ENCODE data around the gene TULP1.

The TULP1 gene

GRCh38 chr6:35512006-35512405 is 690 bp downstream of the TULP1 start:
- no peak for DNase-seq
- Histone ChIP-seq H3K4me3 (ENCODE audit: insufficient read depth in 1 of 2, low read depth in 1 of 2, low read length in 2 of 2) (no peak overlapping the region), H3K18ac (ENCODE audit: low read depth in 1 of 2, low read length in 2 of 2) (peak overlapping the region in 1 of 2 experiments; percentile 5), H2BK12ac (ENCODE audit: low read length in 2 of 2) (no peak overlapping the region), H3K4ac (ENCODE audit: low read depth in 1 of 2, low read length in 2 of 2) (no peak overlapping the region), H3K4me2 (ENCODE audit: low read length, poor library complexity, severe bottlenecking) (no peak overlapping the region), H3K4me1 (ENCODE audit: control insufficient read depth, insufficient read depth, low read depth, low read length) (peaks cover 7% of the 10 kb centered on the region), H3K23ac (ENCODE audit: low read length in 2 of 2) (no peak overlapping the region), H3K36me3 (ENCODE audit: control insufficient read depth in 1 of 2, insufficient read depth in 2 of 2, low read depth in 1 of 2, low read length in 2 of 2) (no peaks in the 10 kb centered on the region), H2BK15ac (ENCODE audit: low read depth, poor library complexity, severe bottlenecking) (no peak overlapping the region), H3K9ac (ENCODE audit: low read length) (no peak overlapping the region), H3K9me3 (ENCODE audit: control insufficient read depth, low read length) (no peaks in the 10 kb centered on the region), H3K14ac (ENCODE audit: low read length in 2 of 2) (no peak overlapping the region), H3K27me3 (ENCODE audit: control insufficient read depth in 1 of 2, insufficient read depth in 1 of 2, low read length in 2 of 2) (peaks cover 33 to 54% of the 10 kb centered on the region in 2 experiments), H2AK5ac (ENCODE audit: low read length, severe bottlenecking) (no peak overlapping the region), H3K79me1 (replicated peaks; ENCODE audit: low read length, poor library complexity, severe bottlenecking) (no peaks in the 10 kb centered on the region), H2BK5ac (ENCODE audit: low read depth, low read length, poor library complexity, severe bottlenecking) (no peak overlapping the region), H3K27ac (ENCODE audit: low read length, poor library complexity, severe bottlenecking) (no peak overlapping the region), H4K8ac (ENCODE audit: low read length) (no peak overlapping the region), H2AFZ (ENCODE audit: low read depth, low read length) (no peak overlapping the region), H2BK120ac (ENCODE audit: low read depth, low read length) (no peak overlapping the region), H4K91ac (ENCODE audit: low read length) (no peak overlapping the region)
- WGBS: 26% methylated on average over 26 of the region's 26 CpGs

GRCh38 chr6:35511562-35511941 is 1.1 kb downstream of the TULP1 start:
- no peak overlapping the region for H2BK5ac ChIP-seq (ENCODE audit: low read depth, low read length, poor library complexity, severe bottlenecking)
- no peak overlapping the region for H3K14ac ChIP-seq (ENCODE audit: low read length in 2 of 2)
- no peak overlapping the region for H3K4ac ChIP-seq (ENCODE audit: low read depth in 1 of 2, low read length in 2 of 2)
- no peaks in the 10 kb centered on the region for H3K9me3 ChIP-seq (ENCODE audit: control insufficient read depth, low read length)
- H3K27me3 ChIP-seq (ENCODE audit: control insufficient read depth in 1 of 2, insufficient read depth in 1 of 2, low read length in 2 of 2): peaks cover 33 to 58% of the 10 kb centered on the region in 2 experiments
- no peaks in the 10 kb centered on the region for H3K36me3 ChIP-seq (ENCODE audit: control insufficient read depth in 1 of 2, insufficient read depth in 2 of 2, low read depth in 1 of 2, low read length in 2 of 2)
- H3K4me3 ChIP-seq (ENCODE audit: insufficient read depth in 1 of 2, low read depth in 1 of 2, low read length in 2 of 2): no peak overlapping the region
- H3K27ac ChIP-seq (ENCODE audit: low read length, poor library complexity, severe bottlenecking): no peak overlapping the region
- H3K79me1 ChIP-seq (replicated peaks; ENCODE audit: low read length, poor library complexity, severe bottlenecking): no peaks in the 10 kb centered on the region
- H3K18ac ChIP-seq (ENCODE audit: low read depth in 1 of 2, low read length in 2 of 2): no peak overlapping the region
- no peak overlapping the region for H2AK5ac ChIP-seq (ENCODE audit: low read length, severe bottlenecking)
- peaks cover 7% of the 10 kb centered on the region for H3K4me1 ChIP-seq (ENCODE audit: control insufficient read depth, insufficient read depth, low read depth, low read length)
- H2BK15ac ChIP-seq (ENCODE audit: low read depth, poor library complexity, severe bottlenecking): no peak overlapping the region
- H2BK12ac ChIP-seq (ENCODE audit: low read length in 2 of 2): no peak overlapping the region
- H3K23ac ChIP-seq (ENCODE audit: low read length in 2 of 2): no peak overlapping the region
- H4K8ac ChIP-seq (ENCODE audit: low read length): no peak overlapping the region
- no peak overlapping the region for H3K9ac ChIP-seq (ENCODE audit: low read length)
- H3K4me2 ChIP-seq (ENCODE audit: low read length, poor library complexity, severe bottlenecking): no peak overlapping the region
- H2BK120ac ChIP-seq (ENCODE audit: low read depth, low read length): no peak overlapping the region
- no peak overlapping the region for H2AFZ ChIP-seq (ENCODE audit: low read depth, low read length)
- 43% methylated on average over 21 of the region's 32 CpGs for WGBS
- H4K91ac ChIP-seq (ENCODE audit: low read length): no peak overlapping the region
- DNase-seq: no peak

GRCh38 chr6:35510916-35511561 is 1.7 kb downstream of the TULP1 start:
- no peak overlapping the region for H2AK5ac ChIP-seq (ENCODE audit: low read length, severe bottlenecking)
- WGBS: 82% methylated on average over 6 of the region's 7 CpGs
- H2BK12ac ChIP-seq (ENCODE audit: low read length in 2 of 2): no peak overlapping the region
- no peak overlapping the region for H3K9ac ChIP-seq (ENCODE audit: low read length)
- H3K4me3 ChIP-seq (ENCODE audit: insufficient read depth in 1 of 2, low read depth in 1 of 2, low read length in 2 of 2): no peak overlapping the region
- H3K4ac ChIP-seq (ENCODE audit: low read depth in 1 of 2, low read length in 2 of 2): no peak overlapping the region
- peak overlapping the region in 1 of 2 experiments; percentile 62 for H3K14ac ChIP-seq (ENCODE audit: low read length in 2 of 2)
- no peak overlapping the region for H2BK5ac ChIP-seq (ENCODE audit: low read depth, low read length, poor library complexity, severe bottlenecking)
- no peak overlapping the region for H4K91ac ChIP-seq (ENCODE audit: low read length)
- no peak overlapping the region for H2BK120ac ChIP-seq (ENCODE audit: low read depth, low read length)
- H3K27me3 ChIP-seq (ENCODE audit: control insufficient read depth in 1 of 2, insufficient read depth in 1 of 2, low read length in 2 of 2): peaks cover 38 to 63% of the 10 kb centered on the region in 2 experiments
- DNase-seq: no peak
- H3K79me1 ChIP-seq (replicated peaks; ENCODE audit: low read length, poor library complexity, severe bottlenecking): no peaks in the 10 kb centered on the region
- peaks cover 0 to 1% of the 10 kb centered on the region in 2 experiments for H3K36me3 ChIP-seq (ENCODE audit: control insufficient read depth in 1 of 2, insufficient read depth in 2 of 2, low read depth in 1 of 2, low read length in 2 of 2)
- H3K9me3 ChIP-seq (ENCODE audit: control insufficient read depth, low read length): no peaks in the 10 kb centered on the region
- no peak overlapping the region for H4K8ac ChIP-seq (ENCODE audit: low read length)
- H3K4me1 ChIP-seq (ENCODE audit: control insufficient read depth, insufficient read depth, low read depth, low read length): peaks cover 8% of the 10 kb centered on the region
- no peak overlapping the region for H2AFZ ChIP-seq (ENCODE audit: low read depth, low read length)
- no peak overlapping the region for H3K4me2 ChIP-seq (ENCODE audit: low read length, poor library complexity, severe bottlenecking)
- no peak overlapping the region for H3K23ac ChIP-seq (ENCODE audit: low read length in 2 of 2)
- no peak overlapping the region for H3K18ac ChIP-seq (ENCODE audit: low read depth in 1 of 2, low read length in 2 of 2)
- no peak overlapping the region for H3K27ac ChIP-seq (ENCODE audit: low read length, poor library complexity, severe bottlenecking)
- no peak overlapping the region for H2BK15ac ChIP-seq (ENCODE audit: low read depth, poor library complexity, severe bottlenecking)

GRCh38 chr6:35508542-35508941 is 4.2 kb downstream of the TULP1 start:
- H3K4me1 ChIP-seq (ENCODE audit: control insufficient read depth, insufficient read depth, low read depth, low read length): peaks cover 11% of the 10 kb centered on the region
- H3K27me3 ChIP-seq (ENCODE audit: control insufficient read depth in 1 of 2, insufficient read depth in 1 of 2, low read length in 2 of 2): peaks cover 41 to 81% of the 10 kb centered on the region in 2 experiments
- H2BK5ac ChIP-seq (ENCODE audit: low read depth, low read length, poor library complexity, severe bottlenecking): no peak overlapping the region
- no peaks in the 10 kb centered on the region for H3K9me3 ChIP-seq (ENCODE audit: control insufficient read depth, low read length)
- no peak overlapping the region for H2AK5ac ChIP-seq (ENCODE audit: low read length, severe bottlenecking)
- H3K18ac ChIP-seq (ENCODE audit: low read depth in 1 of 2, low read length in 2 of 2): no peak overlapping the region
- no peak overlapping the region for H3K9ac ChIP-seq (ENCODE audit: low read length)
- no peak overlapping the region for H4K8ac ChIP-seq (ENCODE audit: low read length)
- H3K23ac ChIP-seq (ENCODE audit: low read length in 2 of 2): no peak overlapping the region
- no peak overlapping the region for H2BK15ac ChIP-seq (ENCODE audit: low read depth, poor library complexity, severe bottlenecking)
- no peak overlapping the region for H2BK120ac ChIP-seq (ENCODE audit: low read depth, low read length)
- no peak overlapping the region for H3K4me2 ChIP-seq (ENCODE audit: low read length, poor library complexity, severe bottlenecking)
- no peak overlapping the region for H3K4me3 ChIP-seq (ENCODE audit: insufficient read depth in 1 of 2, low read depth in 1 of 2, low read length in 2 of 2)
- 81% methylated on average over 5 of the region's 5 CpGs for WGBS
- no peaks in the 10 kb centered on the region for H3K79me1 ChIP-seq (replicated peaks; ENCODE audit: low read length, poor library complexity, severe bottlenecking)
- H3K36me3 ChIP-seq (ENCODE audit: control insufficient read depth in 1 of 2, insufficient read depth in 2 of 2, low read depth in 1 of 2, low read length in 2 of 2): peaks cover 0 to 3% of the 10 kb centered on the region in 2 experiments
- H3K14ac ChIP-seq (ENCODE audit: low read length in 2 of 2): no peak overlapping the region
- no peak overlapping the region for H4K91ac ChIP-seq (ENCODE audit: low read length)
- no peak for DNase-seq
- no peak overlapping the region for H3K4ac ChIP-seq (ENCODE audit: low read depth in 1 of 2, low read length in 2 of 2)
- H2AFZ ChIP-seq (ENCODE audit: low read depth, low read length): no peak overlapping the region
- H3K27ac ChIP-seq (ENCODE audit: low read length, poor library complexity, severe bottlenecking): no peak overlapping the region
- H2BK12ac ChIP-seq (ENCODE audit: low read length in 2 of 2): no peak overlapping the region
